Panc1 (cell line): Measurements from ENCODE around the gene CCL28. TPM values are rescaled to one million over a fixed set of nuclear protein-coding genes. Genes with fewer than 3 reads are reported as not detected.

Experiments
- ATAC-seq: fragments of 200-7000 bp; cut with Tn5 transposase; 2 replicates; pipeline ENCODE4 v1.9.1; 2020; ENCODE audit warnings: mild to moderate bottlenecking, moderate library complexity
- BruUV-seq: library from RNA; stranded (reverse); fragments of 400-500 nt; replicated peaks from 2 replicates; lab custom pipeline; 2021; lab: Mats Ljungman, UMichigan
- CTCF ChIA-PET: fragments of 300-600 bp; sonication (Branson Sonifier 250); formaldehyde crosslinking; loops from one replicate; lab custom pipeline; 2022; ENCODE audit warnings: antibody characterized with exemption; lab: Charles Lee
- POLR2A ChIA-PET: fragments of 300-600 bp; sonication (Branson Sonifier 250); formaldehyde crosslinking; loops from one replicate; lab custom pipeline; 2022; ENCODE audit warnings: antibody characterized with exemption; lab: Charles Lee
- DNase-seq: peaks from one replicate; pipeline ENCODE4 v3.0.0-alpha.2; 2010; ENCODE audit warnings: low read depth, low spot score
- H3K27ac ChIP-seq: 2 replicates; pipeline ENCODE4 v1.5.1; 2011; ENCODE audit warnings: mild to moderate bottlenecking, low read length, inconsistent platforms
- H3K27me3 ChIP-seq: fragments of 200-500 bp; sonication (Bioruptor generic); 2 replicates; pipeline ENCODE4 v1.6.0; 2014; ENCODE audit warnings: low read length, inconsistent platforms; ENCODE audit not compliant: control insufficient read depth, insufficient read depth
- H3K36me3 ChIP-seq: fragments of 200-500 bp; sonication (Bioruptor generic); 2 replicates; pipeline ENCODE4 v1.5.1; 2014; ENCODE audit warnings: inconsistent platforms, mild to moderate bottlenecking, low read length, moderate library complexity; ENCODE audit not compliant: control insufficient read depth, insufficient read depth
- H3K4me1 ChIP-seq: 2 replicates; pipeline ENCODE4 v1.5.1; 2011; ENCODE audit warnings: inconsistent platforms, mild to moderate bottlenecking, low read length, moderate library complexity; ENCODE audit not compliant: control insufficient read depth, insufficient read depth
- H3K4me3 ChIP-seq, 2 experiments: 2 replicates each; pipeline ENCODE4 v1.5.1; 2011 to 2012; ENCODE audit warnings: low read depth in 2 of 2, low read length in 2 of 2, mild to moderate bottlenecking in 2 of 2, inconsistent platforms in 1 of 2, moderate library complexity in 1 of 2
- H3K9me3 ChIP-seq: fragments of 200-500 bp; sonication (Bioruptor generic); 2 replicates; pipeline ENCODE4 v1.5.1; 2014; ENCODE audit warnings: low read depth, mild to moderate bottlenecking, inconsistent platforms, low read length, moderate library complexity; ENCODE audit not compliant: control insufficient read depth, insufficient read depth
- POLR2AphosphoS5 ChIP-seq: IDR thresholded peaks from 2 replicates; pipeline ENCODE4 v1.6.1; 2012; ENCODE audit warnings: mild to moderate bottlenecking, low read depth, low read length, moderate library complexity
- SIN3A ChIP-seq: IDR thresholded peaks from 2 replicates; pipeline ENCODE4 v1.6.1; 2012; ENCODE audit warnings: low read depth, mild to moderate bottlenecking, low read length, moderate library complexity, borderline replicate concordance; ENCODE audit not compliant: insufficient read depth
- TCF7L2 ChIP-seq: IDR thresholded peaks from 2 replicates; pipeline ENCODE4 v1.6.1; 2011; ENCODE audit warnings: mild to moderate bottlenecking, low read depth, low read length, inconsistent platforms
- in situ Hi-C: cut with HindIII; loops from 2 replicates; pipeline ENCODE4 v1.10.0; 2016; ENCODE audit warnings: low sequenced_read_pairs, low pct_unique_long_range_greater_than_20kb
- intact Hi-C: fragments of 100-400 bp; cut with micrococcal nuclease; formaldehyde crosslinking; loops from one replicate; pipeline ENCODE4 v1.10.0; 2022; ENCODE audit not compliant: unreplicated experiment
- total RNA-seq: library from RNA; stranded (reverse); gene quantifications from one replicate; pipeline ENCODE4 v1.2.1, GENCODE V29; 2021; ENCODE audit not compliant: unreplicated experiment
- TF ChIP-seq, protein P1 (sequence below), 2 experiments: IDR thresholded peaks; 2 replicates each; pipeline ENCODE4 v1.6.1; 2011 to 2012; ENCODE audit warnings: low read depth in 2 of 2, control low read depth in 1 of 2, low read length in 1 of 2, mild to moderate bottlenecking in 1 of 2, moderate library complexity in 1 of 2; ENCODE audit not compliant: insufficient read depth in 1 of 2
- TF ChIP-seq, protein P2 (sequence below): fragments of 450-650 bp; IDR thresholded peaks from 2 replicates; pipeline ENCODE4 v1.5.1; 2017; ENCODE audit warnings: mild to moderate bottlenecking

The CCL28 gene
- total RNA-seq, 1 experiment from 2014 or later, result 5.8 TPM

DNA sequence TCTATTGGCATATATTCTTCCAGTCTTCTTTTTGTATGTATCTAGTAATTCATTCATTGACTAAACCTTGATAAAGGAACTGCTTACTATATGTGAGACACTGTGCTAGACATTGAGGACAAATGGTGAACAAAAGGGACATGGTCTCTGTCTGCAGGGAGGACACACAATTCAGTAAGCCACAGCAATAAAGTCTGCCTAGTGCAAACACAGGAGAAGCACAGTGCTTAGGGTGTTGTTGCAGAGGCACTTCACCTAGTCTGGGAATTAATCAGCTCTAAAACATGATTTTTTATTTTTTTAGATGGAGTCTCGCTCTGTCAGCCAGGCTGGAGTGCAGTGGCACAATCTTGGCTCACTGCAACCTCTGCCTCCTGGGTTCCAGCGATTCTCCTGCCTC, 6.4 kb upstream of the CCL28 start:
- ChIA-PET POLR2A (no interaction called here), CTCF (no interaction called here)
- DNase-seq, result no peak
- BruUV-seq, result no TSS peak
- Histone ChIP-seq H3K27me3 (no peaks in the 10 kb centered on the region), H3K27ac (no peak overlapping the region), H3K9me3 (no peaks in the 10 kb centered on the region), H3K4me1 (peaks cover 10% of the 10 kb centered on the region; the same call in 1 of the 2 replicates), H3K36me3 (no peaks in the 10 kb centered on the region), H3K4me3 (no peak overlapping the region)
- intact Hi-C loops, result no loop called here
- in situ Hi-C loops, result no loop called here
- no peak for ATAC-seq
- TF ChIP-seq, protein P1, sequence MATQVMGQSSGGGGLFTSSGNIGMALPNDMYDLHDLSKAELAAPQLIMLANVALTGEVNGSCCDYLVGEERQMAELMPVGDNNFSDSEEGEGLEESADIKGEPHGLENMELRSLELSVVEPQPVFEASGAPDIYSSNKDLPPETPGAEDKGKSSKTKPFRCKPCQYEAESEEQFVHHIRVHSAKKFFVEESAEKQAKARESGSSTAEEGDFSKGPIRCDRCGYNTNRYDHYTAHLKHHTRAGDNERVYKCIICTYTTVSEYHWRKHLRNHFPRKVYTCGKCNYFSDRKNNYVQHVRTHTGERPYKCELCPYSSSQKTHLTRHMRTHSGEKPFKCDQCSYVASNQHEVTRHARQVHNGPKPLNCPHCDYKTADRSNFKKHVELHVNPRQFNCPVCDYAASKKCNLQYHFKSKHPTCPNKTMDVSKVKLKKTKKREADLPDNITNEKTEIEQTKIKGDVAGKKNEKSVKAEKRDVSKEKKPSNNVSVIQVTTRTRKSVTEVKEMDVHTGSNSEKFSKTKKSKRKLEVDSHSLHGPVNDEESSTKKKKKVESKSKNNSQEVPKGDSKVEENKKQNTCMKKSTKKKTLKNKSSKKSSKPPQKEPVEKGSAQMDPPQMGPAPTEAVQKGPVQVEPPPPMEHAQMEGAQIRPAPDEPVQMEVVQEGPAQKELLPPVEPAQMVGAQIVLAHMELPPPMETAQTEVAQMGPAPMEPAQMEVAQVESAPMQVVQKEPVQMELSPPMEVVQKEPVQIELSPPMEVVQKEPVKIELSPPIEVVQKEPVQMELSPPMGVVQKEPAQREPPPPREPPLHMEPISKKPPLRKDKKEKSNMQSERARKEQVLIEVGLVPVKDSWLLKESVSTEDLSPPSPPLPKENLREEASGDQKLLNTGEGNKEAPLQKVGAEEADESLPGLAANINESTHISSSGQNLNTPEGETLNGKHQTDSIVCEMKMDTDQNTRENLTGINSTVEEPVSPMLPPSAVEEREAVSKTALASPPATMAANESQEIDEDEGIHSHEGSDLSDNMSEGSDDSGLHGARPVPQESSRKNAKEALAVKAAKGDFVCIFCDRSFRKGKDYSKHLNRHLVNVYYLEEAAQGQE (IDR thresholded peaks at IDR 0.05; ENCODE audit: insufficient read depth in 1 of 2, low read depth in 2 of 2, low read length in 1 of 2), result no peak
- TF ChIP-seq TCF7L2 (no peak), POLR2AphosphoS5 (no peak), SIN3A (no peak)
- TF ChIP-seq, protein P2, sequence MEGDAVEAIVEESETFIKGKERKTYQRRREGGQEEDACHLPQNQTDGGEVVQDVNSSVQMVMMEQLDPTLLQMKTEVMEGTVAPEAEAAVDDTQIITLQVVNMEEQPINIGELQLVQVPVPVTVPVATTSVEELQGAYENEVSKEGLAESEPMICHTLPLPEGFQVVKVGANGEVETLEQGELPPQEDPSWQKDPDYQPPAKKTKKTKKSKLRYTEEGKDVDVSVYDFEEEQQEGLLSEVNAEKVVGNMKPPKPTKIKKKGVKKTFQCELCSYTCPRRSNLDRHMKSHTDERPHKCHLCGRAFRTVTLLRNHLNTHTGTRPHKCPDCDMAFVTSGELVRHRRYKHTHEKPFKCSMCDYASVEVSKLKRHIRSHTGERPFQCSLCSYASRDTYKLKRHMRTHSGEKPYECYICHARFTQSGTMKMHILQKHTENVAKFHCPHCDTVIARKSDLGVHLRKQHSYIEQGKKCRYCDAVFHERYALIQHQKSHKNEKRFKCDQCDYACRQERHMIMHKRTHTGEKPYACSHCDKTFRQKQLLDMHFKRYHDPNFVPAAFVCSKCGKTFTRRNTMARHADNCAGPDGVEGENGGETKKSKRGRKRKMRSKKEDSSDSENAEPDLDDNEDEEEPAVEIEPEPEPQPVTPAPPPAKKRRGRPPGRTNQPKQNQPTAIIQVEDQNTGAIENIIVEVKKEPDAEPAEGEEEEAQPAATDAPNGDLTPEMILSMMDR, result no peak

DNA sequence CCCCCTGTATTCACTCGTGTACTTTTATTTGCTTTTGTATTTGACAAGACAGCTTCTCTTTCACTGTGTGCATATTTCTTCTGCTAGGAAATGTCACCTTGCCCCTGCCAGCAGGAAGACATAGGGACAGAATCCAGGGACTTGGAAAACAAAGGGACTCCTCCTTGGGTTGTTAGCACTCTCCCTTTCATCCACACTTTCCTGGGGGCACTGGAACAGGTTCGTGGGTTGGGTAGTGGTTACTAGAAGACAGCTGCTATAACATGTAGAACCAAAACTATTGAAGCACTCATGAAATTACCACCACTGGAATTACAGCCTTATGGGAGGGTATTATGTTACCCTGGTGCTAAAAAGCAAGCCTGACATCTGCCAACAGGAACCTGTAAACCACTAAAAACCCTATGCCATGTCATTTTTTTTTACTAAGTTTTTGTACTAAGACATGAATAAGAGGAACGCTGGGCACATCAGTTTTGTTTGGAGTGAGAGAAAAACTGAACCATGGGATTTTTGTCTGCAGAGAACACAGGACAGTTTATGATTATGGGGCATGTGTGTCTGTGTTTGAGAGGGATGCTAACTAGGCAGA, 4.7 kb upstream of the CCL28 start:
- Histone ChIP-seq H3K9me3 (no peaks in the 10 kb centered on the region), H3K27ac (no peak overlapping the region), H3K27me3 (no peaks in the 10 kb centered on the region), H3K4me3 (no peak overlapping the region), H3K4me1 (peaks cover 3% of the 10 kb centered on the region; the same call in 1 of the 2 replicates), H3K36me3 (no peaks in the 10 kb centered on the region)
- ATAC-seq, result no peak
- intact Hi-C loops (no loop called here), in situ Hi-C loops (no loop called here)
- ChIA-PET POLR2A (no interaction called here), CTCF (no interaction called here)
- no peak for DNase-seq
- TF ChIP-seq, protein P1 (IDR thresholded peaks at IDR 0.05; ENCODE audit: insufficient read depth in 1 of 2, low read depth in 2 of 2, low read length in 1 of 2), result no peak
- no peak for TF ChIP-seq TCF7L2
- no peak for TF ChIP-seq POLR2AphosphoS5
- TF ChIP-seq, protein P2, result no peak
- no peak for TF ChIP-seq SIN3A
- no TSS peak for BruUV-seq
